ENCODE measurements around the gene DRAM1.
"Not testable (repeated sequence)": the region's sequence is repeated elsewhere in the genome, so short reads cannot be mapped to it uniquely, and the experiment has no call there.

Gene DRAM1, protein sequence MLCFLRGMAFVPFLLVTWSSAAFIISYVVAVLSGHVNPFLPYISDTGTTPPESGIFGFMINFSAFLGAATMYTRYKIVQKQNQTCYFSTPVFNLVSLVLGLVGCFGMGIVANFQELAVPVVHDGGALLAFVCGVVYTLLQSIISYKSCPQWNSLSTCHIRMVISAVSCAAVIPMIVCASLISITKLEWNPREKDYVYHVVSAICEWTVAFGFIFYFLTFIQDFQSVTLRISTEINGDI

DNA sequence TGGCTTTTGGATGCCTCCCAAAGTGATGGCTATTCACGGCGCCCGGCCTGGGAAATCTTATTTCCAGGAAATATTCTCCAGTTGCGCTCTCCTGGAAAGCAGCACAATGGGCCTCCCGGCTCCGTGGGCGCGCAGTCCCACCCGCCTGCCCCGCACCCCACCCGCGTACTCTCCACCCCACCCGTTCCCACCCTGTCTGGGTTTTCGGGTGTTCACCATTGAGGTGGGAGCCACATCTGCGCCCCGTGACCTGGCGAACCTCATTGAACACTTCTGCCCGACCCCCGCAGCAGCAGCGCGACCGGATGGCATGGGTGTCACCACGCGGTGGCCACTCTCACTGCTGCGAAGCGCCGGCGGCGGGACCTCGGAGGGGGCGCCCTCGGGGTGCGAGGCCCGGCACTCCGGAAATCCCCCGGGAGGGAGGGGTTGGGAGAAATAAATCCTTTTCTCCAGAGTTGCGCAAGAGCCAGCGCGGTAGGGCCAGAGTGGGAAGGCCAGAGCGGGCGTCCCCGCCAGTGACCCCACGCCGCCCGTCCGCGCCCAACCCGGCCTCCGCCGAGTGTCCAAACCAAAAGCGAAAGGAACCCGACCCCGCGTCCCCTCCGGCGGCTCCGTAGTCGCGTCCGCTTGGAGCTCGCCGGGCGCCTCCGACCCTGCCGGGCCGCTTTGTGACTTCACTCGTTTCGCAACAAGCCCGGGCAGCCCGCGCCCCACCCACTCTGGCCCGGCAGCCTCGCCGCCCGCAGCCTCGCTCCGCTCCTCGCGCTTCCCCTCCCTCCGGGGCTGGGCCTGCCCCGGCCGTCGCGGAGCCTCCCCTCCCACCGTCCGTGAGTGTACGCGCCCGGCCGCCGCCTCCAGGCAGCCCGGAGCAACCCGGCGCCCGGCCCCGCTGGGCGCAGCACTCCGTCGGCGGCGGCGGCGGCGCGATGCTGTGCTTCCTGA lies at the start of gene DRAM1:
DRAM1 (plus strand) TSS at position 720 of the 945 bp plus-strand sequence; CDS start at position 930, 210 bp downstream.
- DNase-seq (ENCODE audit: low read depth), result peak; percentile 58

DNA sequence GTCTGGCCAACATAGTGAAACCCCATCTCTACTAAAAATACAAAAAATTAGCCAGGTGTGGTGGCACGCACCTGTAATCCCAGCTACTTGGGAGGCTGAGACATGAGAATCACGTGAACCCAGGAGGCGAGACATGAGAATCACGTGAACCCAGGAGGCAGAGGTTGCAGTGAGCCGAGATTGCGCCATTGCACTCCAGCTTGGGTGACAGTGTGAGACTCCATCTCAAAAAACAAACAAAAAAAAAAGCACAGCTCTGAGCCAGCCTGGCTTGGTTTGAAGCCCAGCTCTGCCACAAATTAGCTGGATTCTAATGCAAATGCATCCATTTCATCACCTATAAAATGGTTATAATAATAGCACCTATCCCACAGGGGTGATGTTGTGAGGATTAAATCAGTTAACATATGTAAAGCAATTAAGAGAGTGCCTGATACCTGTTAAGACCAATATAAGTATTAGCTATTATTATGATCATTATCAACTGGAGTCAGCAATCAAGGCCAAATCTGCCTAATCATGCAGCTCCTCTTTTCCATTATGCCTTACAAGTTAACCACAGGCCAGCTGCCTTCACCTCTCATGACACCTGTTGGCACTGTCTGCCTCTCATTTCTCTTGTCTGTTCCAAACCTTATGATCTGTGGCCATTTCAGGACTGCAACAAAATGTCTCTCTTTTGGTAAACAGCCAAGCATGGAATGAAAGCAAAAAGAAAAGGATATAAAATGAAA lies 48.8 kb upstream of the DRAM1 start:
- no peak for DNase-seq (ENCODE audit: low read depth)

DNA sequence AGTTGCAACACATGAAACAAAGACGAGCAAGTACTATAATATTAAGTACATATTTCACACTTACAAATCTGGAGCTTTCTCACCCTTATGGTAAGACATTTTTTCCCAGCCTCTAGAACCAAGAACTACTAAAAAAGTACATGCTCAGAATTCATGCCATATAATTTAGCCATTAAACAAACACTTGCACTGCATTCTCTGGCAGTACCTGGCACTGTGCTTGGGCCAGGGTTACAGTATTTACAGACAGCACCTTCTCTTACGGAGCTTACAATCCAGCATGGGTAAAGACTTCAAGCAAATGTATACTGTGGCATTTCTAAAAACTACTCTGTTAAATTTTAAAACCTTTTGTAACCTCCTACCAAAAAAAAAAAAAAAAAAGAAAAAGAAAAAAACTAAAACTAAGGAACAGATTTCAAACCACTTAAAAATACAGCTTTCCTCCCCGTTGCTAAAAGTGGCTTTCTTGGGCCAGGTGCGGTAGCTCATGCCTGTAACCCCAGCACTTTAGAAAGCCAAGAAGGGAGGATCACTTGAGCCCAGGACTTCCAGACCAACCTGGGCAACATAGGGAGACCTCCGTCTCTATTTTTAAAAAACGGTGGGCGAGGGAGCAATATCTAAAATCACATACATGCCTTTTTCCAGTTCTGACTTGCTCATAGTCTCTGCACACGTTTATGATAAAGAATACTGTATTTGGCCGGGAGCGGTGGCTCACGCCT lies 47.6 kb upstream of the DRAM1 start:
- no peak for DNase-seq (ENCODE audit: low read depth)

DNA sequence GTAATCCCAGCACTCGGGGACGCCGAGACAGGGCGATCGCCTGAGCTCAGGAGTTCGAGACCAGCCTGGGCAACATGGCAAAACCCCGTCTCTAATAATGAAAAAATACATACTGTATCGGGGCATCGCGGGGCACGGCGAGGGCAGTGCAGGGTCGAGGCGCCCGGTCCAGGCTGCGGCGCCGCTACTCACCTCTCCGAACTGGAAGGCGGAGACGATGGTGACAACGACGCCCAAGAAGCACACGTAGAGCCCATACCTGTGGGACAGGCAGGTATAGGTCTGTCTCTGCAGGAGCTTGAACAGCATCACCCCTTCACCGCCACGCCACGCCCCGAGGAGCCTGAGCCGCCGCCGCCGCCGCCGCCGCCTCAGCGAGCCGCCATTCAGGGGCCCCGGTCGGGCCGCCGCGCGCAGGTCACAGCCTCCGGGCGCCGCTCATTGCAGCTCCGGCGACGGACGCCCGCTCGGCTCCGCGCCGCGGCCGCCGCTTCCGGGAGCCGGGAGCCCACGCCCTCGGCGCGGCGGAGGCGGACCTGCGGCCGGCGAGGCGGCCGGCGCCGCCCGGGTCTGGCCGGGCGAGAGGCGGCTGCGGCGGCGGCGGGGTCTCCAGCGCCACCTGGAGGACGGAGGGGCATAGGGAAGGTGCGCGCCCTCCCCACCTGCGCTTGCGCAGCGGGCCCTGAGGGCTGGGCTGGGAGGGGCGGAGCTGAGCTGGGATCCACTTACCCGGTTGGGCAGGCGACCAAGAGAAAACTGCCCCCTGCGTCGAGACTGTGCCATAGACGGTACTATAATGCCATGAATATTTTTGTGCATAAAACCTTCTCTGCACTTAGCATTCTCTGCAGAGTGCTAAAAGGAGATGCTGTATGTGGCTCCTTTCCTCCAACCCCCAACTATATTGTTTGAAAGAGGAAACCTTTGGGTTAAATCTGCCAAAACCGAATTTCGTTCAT lies 46.7 kb upstream of the DRAM1 start, which contains the start of gene GNPTAB:
GNPTAB (minus strand) TSS at position 593 of the 959 bp plus-strand sequence; CDS start at position 309, 284 bp downstream.
- DNase-seq (ENCODE audit: low read depth), result peak; percentile 91

DNA sequence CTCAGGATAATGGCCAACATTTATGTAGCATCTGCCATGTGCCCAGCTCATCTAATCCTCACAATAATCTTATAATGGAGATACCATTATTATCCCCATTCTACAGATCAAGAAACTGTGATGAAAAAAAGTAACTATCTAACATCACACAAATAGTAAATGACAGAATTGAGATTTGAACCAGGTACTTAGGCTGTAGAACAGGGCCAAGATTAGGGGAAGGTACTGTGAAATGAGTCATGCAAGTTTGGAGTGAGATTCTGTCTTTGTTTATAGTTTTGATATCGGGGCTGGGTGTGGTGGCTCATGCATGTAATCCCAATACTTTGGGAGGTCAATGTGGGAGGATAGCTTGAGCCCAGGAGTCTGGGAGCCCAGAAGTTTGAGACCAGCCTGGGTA lies 45.4 kb upstream of the DRAM1 start:
- DNase-seq (ENCODE audit: low read depth), result no peak

DNA sequence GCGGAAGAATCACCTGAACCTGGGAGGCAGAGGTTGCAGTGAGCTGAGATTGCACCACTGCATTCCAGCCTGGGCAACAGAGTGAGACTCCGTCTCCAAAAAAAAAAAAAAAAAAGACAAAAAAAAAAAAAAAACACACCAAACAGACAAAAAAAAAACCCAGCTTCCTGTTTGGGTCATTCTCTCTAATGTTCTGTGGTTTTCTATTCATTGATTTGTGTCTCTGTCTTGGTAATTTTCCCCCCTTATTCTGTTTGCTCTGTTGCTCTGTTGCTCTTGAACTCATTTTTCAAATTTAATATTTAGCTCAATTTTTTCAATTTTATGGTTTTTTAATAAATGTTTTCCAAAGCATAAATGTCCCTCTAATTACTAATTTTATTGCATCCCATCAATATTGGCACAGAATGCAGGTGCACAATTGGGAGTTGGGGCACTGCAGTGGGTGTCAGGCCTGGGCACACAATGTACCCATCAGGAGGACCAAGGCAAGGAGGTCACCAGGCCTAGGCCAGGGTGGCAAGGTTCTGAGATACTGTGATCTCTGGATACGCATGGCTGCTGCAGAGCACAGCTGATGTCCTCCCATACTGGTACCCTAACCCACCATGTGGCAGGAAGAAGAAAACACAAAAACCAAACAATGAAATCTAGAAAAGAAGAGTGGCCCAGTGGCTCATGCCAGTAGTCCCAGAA lies 38.6 kb upstream of the DRAM1 start:
- no peak for DNase-seq (ENCODE audit: low read depth)

DNA sequence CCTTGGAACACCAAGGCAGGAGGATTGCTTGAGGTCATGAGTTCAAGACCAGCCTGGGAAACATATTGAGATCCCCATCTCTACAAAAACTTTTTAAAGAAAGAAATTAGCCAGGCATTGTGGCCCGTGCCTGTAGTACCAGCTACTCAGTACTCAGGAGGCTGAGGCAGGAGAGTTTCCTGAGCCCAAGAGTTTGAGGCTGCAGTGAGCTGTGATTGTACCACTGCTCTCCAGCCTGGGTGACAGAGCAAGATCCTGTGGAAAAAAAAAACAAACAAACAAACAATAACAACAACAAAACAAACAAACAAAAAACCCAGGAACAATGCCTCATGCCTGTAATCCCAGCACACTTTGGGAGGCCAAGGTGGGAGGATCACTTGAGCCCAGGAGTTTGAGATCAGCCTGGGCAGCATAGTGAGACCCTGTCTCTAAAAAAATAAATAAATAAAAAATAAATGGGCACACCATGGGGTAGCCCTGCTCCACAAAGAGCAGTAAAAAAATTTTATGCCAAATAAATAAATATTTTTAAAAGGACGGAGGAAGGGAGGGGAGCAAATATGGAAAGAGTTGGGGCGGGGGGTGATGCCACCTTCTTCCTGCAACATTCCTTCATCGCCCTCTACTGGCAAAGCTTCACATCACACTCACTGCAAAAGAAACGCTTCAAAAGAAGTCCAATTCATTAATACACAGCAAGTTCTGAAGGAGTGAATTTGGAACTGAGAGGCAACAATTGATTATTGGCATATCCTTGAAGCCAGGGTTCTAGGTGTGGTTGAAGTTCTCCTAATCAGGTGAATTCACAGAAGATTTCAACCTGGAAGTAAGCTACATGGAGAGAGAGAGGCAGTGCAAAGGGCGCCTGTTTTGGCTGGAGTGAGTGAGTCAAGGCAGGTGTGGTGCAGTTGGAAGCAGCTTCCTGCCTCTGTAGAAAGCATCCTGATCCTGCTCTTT lies 37.8 kb upstream of the DRAM1 start:
- peak; percentile 61 for DNase-seq (ENCODE audit: low read depth)

DNA sequence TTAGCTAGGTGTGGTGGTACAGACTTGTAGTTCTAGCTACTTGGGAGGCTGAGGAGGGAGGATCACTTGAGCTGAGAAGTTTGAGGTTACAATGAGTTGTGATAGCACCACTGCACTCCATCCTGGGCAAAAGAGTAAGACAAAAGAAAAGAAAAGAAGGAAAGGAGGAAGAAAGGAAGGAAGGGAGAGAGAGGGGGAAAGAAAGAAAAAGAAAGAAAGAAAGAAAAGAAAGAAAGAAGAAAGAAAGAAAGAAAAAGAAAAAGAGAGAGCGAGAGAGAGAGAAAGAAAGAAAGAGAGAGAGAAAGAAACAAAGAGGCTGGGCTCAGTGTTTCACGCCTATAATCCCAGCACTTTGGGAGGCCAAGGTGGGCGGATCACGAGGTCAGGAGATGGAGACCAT lies 36.3 kb upstream of the DRAM1 start:
- DNase-seq (ENCODE audit: low read depth), result no peak

DNA sequence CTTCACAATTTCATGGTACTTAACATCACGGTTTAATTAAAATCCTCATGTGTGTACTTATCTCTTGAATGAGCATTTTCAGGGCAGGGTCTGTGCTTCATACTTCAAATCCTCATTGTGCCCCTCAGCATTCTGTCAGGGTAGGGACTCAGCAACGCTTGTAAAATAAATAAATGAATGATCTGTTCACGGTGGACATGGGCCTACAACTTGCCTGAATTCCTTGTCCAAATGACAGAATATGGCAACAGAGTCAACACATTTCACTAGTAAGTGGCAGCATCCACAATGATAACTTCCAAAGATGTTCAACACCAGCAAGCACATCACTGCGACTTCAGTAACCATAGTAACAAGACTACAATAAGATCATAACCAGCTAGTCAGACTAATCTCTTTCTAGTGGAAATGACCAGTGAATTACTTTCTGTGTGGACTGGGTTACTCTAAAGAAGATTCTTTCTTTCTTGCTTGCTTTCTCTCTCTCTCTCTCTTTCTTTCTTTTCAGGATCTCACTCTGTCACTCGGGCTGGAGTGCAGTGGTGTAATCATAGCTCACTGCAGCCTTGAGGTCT lies 32.2 kb upstream of the DRAM1 start:
- DNase-seq (ENCODE audit: low read depth), result no peak

DNA sequence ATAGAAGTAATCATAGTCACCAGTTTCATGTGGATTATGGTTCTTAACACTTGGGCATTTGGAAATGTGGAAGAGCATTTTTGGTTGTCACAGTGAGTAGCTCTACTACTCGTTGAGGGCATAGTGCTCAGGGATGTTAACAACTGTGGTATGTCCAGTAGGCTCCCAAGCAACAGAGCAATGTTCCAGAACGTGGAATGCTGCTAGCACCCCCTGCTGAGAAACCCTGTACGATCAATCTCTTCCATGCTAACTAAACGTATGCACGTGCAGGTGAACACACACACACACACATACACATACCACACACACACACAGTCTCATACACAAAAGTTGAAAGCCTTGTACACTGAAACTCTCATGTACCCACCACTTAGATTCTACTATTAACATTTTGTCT lies 30.1 kb upstream of the DRAM1 start:
- DNase-seq (ENCODE audit: low read depth), result no peak

DNA sequence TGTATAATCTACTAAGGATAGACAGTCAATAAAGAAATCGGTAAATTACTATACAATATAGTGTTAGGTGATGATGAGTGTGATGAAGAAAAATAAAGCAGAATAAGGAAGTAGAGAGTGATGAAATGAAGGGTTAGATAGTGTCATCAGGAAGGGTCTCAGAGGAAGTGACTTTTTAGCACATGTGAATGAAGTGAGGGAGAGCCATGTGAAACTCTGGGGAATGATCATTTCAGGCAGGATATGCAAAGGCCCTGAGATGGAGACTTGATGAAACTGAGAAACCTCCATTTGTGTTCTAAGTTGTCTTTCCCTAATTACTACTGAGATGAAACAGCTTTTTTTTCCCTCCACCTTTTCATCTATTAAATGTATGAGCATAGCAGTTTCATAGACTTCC lies 27.2 kb upstream of the DRAM1 start:
- DNase-seq (ENCODE audit: low read depth), result no peak

DNA sequence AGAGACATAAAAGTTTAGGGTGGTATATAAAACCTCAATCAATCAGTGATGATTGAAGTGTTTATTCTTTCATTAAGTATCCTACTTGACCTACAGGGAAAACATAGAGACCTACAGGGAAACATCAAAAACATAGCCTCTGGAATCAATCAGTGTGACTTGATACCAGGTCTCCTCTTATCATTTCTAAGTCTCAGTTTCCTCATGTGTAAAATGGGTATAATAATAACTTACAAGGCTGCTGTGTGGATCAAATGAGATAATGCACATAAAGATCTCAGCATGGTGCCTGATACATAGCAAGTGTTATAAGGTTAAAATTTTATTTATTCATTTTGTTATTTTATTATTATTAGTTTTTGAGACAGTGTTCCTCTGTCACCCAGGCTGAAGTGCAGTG lies 24.4 kb upstream of the DRAM1 start:
- DNase-seq (ENCODE audit: low read depth), result no peak

DNA sequence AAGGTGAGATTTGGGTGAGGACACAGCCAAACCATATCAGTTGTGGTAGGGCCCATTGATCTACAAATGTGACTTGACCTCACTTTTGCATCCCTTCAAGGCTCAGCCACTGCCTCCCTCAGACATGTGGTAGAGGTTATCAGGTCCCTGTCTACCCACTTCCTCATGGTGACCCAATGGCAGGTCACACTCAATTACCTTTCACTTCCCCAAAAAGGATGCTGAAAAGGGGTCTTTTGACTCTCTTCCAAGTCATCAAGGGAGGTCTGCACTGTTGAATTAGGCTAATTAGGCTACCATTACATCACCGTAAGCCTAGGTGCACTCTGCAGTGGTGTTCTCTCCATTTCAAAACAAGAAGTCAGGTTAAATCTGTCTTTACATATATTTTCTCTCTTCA lies 22.6 kb upstream of the DRAM1 start:
- DNase-seq (ENCODE audit: low read depth), result no peak

DNA sequence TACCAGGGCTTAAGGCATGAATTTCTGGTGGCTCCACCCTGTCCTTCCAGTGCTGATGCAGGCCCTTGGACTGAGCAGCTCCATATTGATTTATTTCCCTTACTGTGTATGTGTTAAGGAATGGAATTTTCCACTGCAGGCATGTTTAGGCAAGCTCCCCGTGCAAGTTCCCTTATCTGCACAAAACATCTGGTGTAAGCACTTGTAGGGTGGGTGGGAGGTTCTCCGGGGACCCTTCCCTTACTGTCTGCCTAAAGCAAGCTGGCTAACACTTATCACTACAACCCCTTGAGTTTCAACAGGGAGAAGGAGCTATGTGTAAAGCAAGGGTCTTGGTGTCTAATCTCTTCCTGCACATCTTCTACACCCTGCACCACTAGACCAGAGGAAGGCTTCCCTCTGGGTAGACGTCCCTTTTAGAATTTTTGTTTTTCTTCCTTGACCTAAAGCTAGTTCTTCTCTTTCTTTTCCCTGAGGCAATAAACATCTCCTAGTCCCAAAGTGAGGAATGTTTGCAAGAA lies 22.0 kb upstream of the DRAM1 start:
- no peak for DNase-seq (ENCODE audit: low read depth)

DNA sequence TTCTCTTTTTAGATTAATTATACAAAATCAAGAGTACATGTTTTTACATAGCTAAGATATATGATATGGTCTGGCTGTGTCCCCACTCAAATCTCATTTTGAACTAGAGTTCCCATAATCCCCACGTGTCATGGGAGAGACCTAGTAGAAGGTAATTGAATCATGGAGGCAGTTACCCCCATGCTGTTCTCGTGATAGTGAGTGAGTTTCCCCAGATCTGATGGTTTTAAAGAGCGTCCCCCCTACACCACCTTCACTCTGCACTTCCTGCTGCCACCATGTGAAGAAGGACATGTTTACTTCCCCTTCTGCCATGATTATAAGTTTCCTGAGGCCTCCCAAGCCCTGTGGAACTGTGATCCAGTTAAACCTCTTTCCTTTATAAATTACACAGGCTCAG lies 21.4 kb upstream of the DRAM1 start:
- no peak for DNase-seq (ENCODE audit: low read depth)

DNA sequence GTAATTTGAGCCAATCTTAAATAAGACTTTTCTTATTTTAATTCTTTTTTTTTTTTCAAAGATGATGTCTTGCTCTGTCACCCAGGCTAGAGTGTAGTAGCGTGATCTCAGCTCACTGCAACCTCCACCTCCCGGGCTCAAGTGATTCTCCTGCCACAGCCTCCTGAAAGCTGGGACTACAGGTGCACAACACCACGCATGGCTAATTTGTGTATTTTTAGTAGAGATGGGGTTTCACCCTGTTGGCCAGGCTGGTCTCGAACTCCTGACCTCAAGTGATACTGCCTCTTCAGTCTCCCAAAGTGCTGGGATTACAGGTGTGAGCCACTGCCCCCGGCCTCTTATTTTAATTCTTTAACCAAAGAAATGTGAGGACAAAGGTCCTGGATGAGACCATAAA lies 20.8 kb upstream of the DRAM1 start:
- not testable (repeated sequence) for DNase-seq (ENCODE audit: low read depth)

DNA sequence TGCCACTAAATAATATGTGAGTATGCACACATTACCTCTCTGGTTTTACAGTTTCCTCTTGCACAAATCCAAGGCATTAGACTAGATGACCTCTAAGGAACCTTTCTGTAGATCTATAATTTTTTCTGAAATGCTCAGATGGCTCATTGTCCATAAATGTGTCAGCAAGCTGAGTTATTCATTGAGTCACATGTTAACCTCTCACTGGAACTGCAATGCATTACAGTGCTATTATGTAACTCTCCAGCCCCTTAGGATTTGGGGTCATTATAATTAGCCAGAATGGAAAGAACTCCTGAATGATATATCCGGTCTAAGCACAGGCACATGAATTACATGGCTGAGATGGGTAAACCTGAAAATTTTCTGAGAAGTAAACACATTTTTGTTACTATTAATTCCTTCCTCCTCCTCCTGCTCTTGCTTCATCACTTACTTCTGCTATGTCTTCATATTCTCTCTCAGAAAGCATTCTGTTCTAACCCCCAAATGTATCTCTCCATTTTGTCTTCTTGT lies 20.3 kb upstream of the DRAM1 start:
- DNase-seq (ENCODE audit: low read depth), result no peak

DNA sequence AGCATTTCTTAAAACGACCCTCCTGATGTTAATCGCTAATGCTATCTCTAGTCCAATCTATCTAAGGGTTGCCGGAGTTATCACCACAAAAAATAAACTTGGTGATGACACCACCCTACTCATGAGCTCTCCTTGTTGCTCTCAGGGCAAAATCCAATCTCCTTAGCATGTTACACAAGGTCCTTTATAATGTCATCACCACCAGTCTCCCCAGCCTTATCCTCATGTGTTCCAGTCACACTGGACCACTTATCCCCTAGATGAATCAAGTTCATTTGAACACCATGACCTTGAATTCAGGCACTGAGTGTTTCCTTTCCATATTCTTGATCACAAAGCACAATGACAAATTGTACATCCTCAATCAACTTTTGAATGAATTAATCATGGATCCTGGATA lies 19.0 kb upstream of the DRAM1 start:
- no peak for DNase-seq (ENCODE audit: low read depth)

Data from stimulated activated CD4-positive, alpha-beta T cell treated with anti-CD3 and anti-CD28 coated beads, Interleukin-2, amount 100 ng/mL, for 4 hours (primary cell).